Measurements from ENCODE around the gene NTNG2. TPM values are rescaled to one million over a fixed set of nuclear protein-coding genes. Genes with fewer than 3 reads are reported as not detected.
"Not testable (repeated sequence)": the region's sequence is repeated elsewhere in the genome, so short reads cannot be mapped to it uniquely, and the experiment has no call there.

Gene NTNG2
- total RNA-seq, 2 experiments from 2014 or later: 2.2 to 2.4 TPM

DNA sequence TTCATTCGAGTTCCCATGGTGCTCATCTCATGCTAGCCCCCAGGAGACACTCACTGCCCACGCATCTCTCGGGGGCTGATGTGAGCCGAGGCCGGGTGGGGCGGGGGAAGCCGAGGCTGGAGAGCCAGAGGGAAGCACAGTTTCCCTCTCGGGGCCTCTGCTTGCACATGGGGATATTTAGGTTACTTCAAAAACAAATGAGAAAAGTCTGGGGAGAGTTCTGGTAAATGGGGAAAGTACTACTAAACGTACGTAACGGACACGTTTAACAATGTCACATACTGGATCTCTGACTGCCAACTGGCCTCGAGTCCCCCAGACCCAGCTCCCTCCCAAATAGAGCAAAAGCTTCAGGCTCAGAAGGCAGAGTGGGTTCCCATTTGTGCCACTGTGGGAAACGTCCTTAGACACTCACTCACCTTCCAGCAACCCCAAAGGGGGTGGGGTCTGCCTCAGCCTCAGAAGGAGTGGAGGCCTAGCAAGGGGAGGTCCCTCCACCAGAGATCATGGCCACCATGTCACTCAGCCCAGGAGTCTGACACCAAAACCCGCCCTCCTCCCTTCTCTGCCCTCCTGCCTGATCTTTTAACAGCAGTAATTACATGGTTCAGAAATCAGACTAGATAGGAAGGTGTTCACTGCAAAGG lies 33.8 kb upstream of the NTNG2 start:
- intact Hi-C loops (cut with micrococcal nuclease): no loop called here
- no peak for DNase-seq
- POLR2A ChIA-PET: no interaction called here
- CTCF ChIA-PET: interaction anchor here (2.9 kb wide), 1 partner anchor 42 kb away, joined by 9 read pairs; no protein-coding TSS in a partner anchor
- H3K4me1 Mint-ChIP-seq (ENCODE audit: low read depth): peaks cover 10% of the 10 kb centered on the region
- ATAC-seq: no peak
- H3K4me3 Mint-ChIP-seq: no peak overlapping the region
- H3K36me3 Mint-ChIP-seq (ENCODE audit: low read depth): no peaks in the 10 kb centered on the region
- H3K9me3 Mint-ChIP-seq: no peaks in the 10 kb centered on the region
- TF ChIP-seq CTCF (IDR thresholded peaks at IDR 0.05): no peak
- no peak overlapping the region for H3K27ac Mint-ChIP-seq
- H3K27me3 Mint-ChIP-seq: peaks cover 70% of the 10 kb centered on the region

DNA sequence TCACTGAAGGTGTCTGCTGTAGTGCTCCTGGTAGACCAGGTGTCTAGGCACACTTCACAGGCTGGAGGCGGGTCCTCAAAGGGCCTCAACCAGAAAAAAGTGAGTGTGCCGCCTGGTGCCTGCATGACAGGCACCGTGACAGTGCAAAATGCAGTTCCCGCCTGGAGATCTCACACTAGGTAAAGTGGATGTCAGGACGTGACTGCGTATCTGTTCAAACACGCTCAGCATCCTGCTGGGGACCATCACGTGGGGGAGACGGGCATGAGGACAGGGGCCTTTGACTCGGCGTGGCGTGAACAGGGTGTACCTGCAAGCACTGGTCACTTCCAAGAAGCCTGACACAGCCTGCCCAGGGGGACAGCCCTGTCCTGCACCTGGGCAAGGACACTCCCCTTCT lies 32.3 kb upstream of the NTNG2 start:
- TF ChIP-seq CTCF (IDR thresholded peaks at IDR 0.05): no peak
- Mint-ChIP-seq H3K27me3 (peaks cover 61% of the 10 kb centered on the region), H3K36me3 (ENCODE audit: low read depth) (no peaks in the 10 kb centered on the region), H3K4me3 (no peak overlapping the region), H3K27ac (no peak overlapping the region), H3K9me3 (no peaks in the 10 kb centered on the region), H3K4me1 (ENCODE audit: low read depth) (peaks cover 10% of the 10 kb centered on the region)
- CTCF ChIA-PET: no interaction called here
- DNase-seq (no peak), ATAC-seq (no peak)
- intact Hi-C loops (cut with micrococcal nuclease): no loop called here
- POLR2A ChIA-PET: no interaction called here

DNA sequence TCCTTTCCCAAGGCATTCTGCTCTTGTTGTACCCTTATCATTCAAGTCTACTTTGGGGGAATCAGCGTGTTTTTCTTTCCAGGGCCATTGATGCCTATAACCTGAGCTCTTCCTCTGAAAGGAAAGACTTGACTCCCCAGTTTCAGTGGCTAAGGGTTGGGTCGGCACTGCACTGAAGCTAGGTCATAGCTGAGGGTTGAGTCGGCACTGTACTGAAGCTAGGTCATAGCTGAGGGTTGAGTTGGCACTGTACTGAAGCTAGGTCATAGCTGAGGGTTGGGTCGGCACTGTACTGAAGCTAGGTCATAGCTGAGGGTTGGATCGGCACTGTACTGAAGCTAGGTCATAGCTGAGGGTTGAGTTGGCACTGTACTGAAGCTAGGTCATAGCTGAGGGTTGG lies 27.8 kb upstream of the NTNG2 start:
- H3K4me3 Mint-ChIP-seq; DNase-seq; intact Hi-C loops (cut with micrococcal nuclease); H3K9me3 Mint-ChIP-seq; ATAC-seq; H3K36me3 Mint-ChIP-seq (ENCODE audit: low read depth); H3K4me1 Mint-ChIP-seq (ENCODE audit: low read depth); H3K27ac Mint-ChIP-seq: not testable (repeated sequence)
- H3K27me3 Mint-ChIP-seq: peaks cover 51% of the 10 kb centered on the region
- POLR2A ChIA-PET: interaction anchor here (0.9 kb wide), 1 partner anchor 10 kb away, joined by 3 read pairs; no protein-coding TSS in a partner anchor
- CTCF ChIA-PET: interaction anchor here (1.1 to 1.2 kb wide), 2 partner anchors 129 to 262 kb away, joined by 3 to 4 read pairs; no protein-coding TSS in a partner anchor

GRCh38 chr9:132135456-132135855 lies 26.4 kb upstream of the NTNG2 start:
- ChIA-PET POLR2A (interaction anchor here (0.7 kb wide), 1 partner anchor 22 kb away, joined by 3 read pairs; no protein-coding TSS in a partner anchor), CTCF (no interaction called here)
- no peak overlapping the region for H3K27ac Mint-ChIP-seq
- H3K4me1 Mint-ChIP-seq (ENCODE audit: low read depth): no peaks in the 10 kb centered on the region
- H3K9me3 Mint-ChIP-seq: no peaks in the 10 kb centered on the region
- no peak for TF ChIP-seq CTCF (IDR thresholded peaks at IDR 0.05)
- H3K36me3 Mint-ChIP-seq (ENCODE audit: low read depth): no peaks in the 10 kb centered on the region
- DNase-seq (no peak), ATAC-seq (no peak)
- H3K4me3 Mint-ChIP-seq: no peak overlapping the region
- intact Hi-C loops (cut with micrococcal nuclease): no loop called here
- peaks cover 50% of the 10 kb centered on the region for H3K27me3 Mint-ChIP-seq

DNA sequence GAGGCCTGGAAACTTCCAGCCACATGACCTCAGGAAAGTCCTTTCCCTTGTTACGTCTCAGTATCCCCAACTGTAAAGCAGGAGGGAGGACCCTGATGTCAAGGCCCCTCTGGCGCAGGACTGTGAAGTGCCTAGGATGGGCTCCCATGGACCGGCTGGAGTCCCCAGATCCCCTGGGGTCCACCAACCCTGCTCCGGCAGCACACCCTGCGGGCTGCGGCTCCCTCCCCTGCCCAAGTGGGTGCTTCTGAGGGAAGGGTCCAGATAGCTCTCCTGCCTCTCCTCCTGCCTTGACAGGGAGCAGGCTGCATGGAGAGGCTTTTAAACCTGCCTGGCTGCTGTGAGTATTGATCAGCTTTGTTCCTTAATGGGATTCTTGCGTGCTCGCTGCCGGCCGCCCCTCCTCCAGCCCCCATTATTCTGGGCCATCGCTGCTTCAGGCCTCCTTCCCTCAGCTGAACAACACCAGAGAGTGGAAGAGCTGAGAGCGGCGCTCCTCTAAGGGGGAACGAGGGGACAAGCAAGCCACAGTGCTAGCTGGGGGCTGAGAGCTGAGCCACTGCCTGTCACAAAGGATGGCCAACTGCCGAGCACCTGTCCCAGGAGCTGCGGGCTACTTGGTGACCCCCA lies 25.6 kb upstream of the NTNG2 start:
- CTCF ChIA-PET: no interaction called here
- POLR2A ChIA-PET: no interaction called here
- ATAC-seq (no peak), DNase-seq (no peak)
- Mint-ChIP-seq H3K4me3 (no peak overlapping the region), H3K27me3 (peaks cover 51% of the 10 kb centered on the region), H3K27ac (no peak overlapping the region), H3K36me3 (ENCODE audit: low read depth) (no peaks in the 10 kb centered on the region), H3K9me3 (no peaks in the 10 kb centered on the region), H3K4me1 (ENCODE audit: low read depth) (peaks cover under 1% of the 10 kb centered on the region)
- intact Hi-C loops (cut with micrococcal nuclease): no loop called here
- no peak for TF ChIP-seq CTCF (IDR thresholded peaks at IDR 0.05)
